DND-41 (cell line): ENCODE data around the gene CXCL10.

Experiments
- CTCF ChIP-seq: IDR thresholded peaks from 2 replicates; pipeline ENCODE4 v1.5.1; 2012; ENCODE audit warnings: borderline replicate concordance, low read length, moderate library complexity, mild to moderate bottlenecking; ENCODE audit not compliant: poor library complexity, severe bottlenecking; ENCODE audit errors: extremely low read depth
- EZH2 ChIP-seq: IDR thresholded peaks from 3 replicates; pipeline ENCODE4 v1.6.1; 2012; ENCODE audit warnings: borderline replicate concordance, low read depth, mild to moderate bottlenecking, moderate library complexity, low read length, inconsistent platforms; ENCODE audit not compliant: severe bottlenecking

DNA sequence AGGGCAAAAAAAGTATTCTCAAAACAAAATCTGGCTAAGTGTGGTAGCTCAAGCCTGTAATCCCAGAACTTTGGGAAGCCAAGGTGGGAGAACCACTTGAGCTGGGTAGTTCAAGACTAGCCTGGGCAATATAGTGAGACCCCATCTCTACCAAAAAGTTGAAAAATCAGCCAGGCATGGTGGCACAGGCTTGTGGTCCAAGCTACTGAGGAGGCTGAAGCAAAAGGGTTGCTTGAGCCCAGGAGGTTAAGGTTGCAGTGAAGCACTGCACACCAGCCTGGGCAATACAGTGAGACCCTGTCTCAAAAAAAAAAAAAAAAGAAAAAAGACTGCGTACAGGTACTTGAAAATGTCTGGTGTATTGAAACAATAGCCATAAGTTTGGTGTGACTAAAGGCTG, 30.8 kb downstream of the CXCL10 start:
- TF ChIP-seq EZH2 (no peak), CTCF (no peak)
